ENCODE measurements around the gene CFAP47. TPM values are rescaled to one million over a fixed set of nuclear protein-coding genes. Genes with fewer than 3 reads are reported as not detected.
"Not testable (repeated sequence)": the region's sequence is repeated elsewhere in the genome, so short reads cannot be mapped to it uniquely, and the experiment has no call there.

Gene CFAP47
- total RNA-seq, 4 donors from 2014 or later, result under 0.01 to 9.3 (median 0.34) TPM

DNA sequence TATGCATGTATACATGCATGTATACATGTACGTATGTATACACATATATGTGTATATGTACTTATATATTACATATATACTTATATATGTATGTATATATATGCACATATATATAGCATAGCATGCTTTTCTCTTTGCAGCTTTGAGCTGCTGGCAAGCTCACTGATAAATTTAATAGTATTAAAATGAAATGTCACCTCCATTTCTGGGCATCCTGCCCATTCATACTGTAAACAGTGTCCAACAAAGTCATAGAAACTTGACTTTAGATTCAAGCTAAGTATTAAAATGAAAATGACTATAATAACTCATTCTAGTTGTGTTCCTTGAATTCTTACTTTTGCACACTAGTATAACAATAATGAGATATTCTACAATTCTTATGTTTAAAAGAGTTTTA, 163.7 kb downstream of the CFAP47 start:
- no peak overlapping the region for H3K4me3 ChIP-seq
- no peaks in the 10 kb centered on the region for H3K27me3 ChIP-seq
- H3K36me3 ChIP-seq, result no peaks in the 10 kb centered on the region
- no peaks in the 10 kb centered on the region for H3K4me1 ChIP-seq
- H3K9me3 ChIP-seq, result no peaks in the 10 kb centered on the region
- DNase-seq, result no peak
- TF ChIP-seq POLR2A (IDR thresholded peaks at IDR 0.05), result no peak
- TF ChIP-seq, protein P1, sequence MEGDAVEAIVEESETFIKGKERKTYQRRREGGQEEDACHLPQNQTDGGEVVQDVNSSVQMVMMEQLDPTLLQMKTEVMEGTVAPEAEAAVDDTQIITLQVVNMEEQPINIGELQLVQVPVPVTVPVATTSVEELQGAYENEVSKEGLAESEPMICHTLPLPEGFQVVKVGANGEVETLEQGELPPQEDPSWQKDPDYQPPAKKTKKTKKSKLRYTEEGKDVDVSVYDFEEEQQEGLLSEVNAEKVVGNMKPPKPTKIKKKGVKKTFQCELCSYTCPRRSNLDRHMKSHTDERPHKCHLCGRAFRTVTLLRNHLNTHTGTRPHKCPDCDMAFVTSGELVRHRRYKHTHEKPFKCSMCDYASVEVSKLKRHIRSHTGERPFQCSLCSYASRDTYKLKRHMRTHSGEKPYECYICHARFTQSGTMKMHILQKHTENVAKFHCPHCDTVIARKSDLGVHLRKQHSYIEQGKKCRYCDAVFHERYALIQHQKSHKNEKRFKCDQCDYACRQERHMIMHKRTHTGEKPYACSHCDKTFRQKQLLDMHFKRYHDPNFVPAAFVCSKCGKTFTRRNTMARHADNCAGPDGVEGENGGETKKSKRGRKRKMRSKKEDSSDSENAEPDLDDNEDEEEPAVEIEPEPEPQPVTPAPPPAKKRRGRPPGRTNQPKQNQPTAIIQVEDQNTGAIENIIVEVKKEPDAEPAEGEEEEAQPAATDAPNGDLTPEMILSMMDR (IDR thresholded peaks at IDR 0.05), result no peak
- H3K27ac ChIP-seq, result no peak overlapping the region
- intact Hi-C loops (cut with DNase I; ENCODE audit: low total_unique reads), result no loop called here

GRCh38 chrX:36087366-36087765, 167.8 kb downstream of the CFAP47 start:
- TF ChIP-seq, protein P1 (IDR thresholded peaks at IDR 0.05), result no peak
- TF ChIP-seq POLR2A (IDR thresholded peaks at IDR 0.05), result no peak
- intact Hi-C loops (cut with DNase I; ENCODE audit: low total_unique reads), result no loop called here

GRCh38 chrX:36088939-36089338, 169.4 kb downstream of the CFAP47 start:
- H3K27ac ChIP-seq; H3K27me3 ChIP-seq; DNase-seq; intact Hi-C loops (cut with DNase I; ENCODE audit: low total_unique reads); H3K4me1 ChIP-seq; H3K9me3 ChIP-seq; H3K4me3 ChIP-seq; H3K36me3 ChIP-seq: not testable (repeated sequence)

More at GRCh38 chrX:36087366-36087765, 167.8 kb downstream of the CFAP47 start:
- Histone ChIP-seq H3K27me3 (no peaks in the 10 kb centered on the region), H3K36me3 (no peaks in the 10 kb centered on the region), H3K4me1 (no peaks in the 10 kb centered on the region), H3K27ac (no peak overlapping the region), H3K4me3 (no peak overlapping the region), H3K9me3 (no peaks in the 10 kb centered on the region)
- no peak for DNase-seq

DNA sequence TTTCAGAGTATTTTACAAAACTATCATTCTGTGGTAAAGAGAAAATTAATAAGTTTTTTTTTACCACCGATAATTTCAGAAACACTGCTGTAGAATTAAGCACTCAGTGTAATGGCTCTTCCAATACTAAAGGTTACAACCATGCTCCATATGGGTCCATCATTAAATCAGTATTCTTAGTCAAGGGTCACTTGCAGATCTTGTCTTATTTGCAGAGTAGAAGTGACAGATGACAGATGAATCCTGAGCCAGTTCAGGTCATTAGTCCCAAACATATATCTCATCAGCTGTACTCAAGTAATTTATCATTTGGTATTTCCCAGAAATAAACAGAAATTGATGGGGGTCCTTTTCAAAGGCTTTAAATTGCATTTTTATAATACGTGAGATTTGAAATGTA, 182.9 kb downstream of the CFAP47 start:
- Histone ChIP-seq H3K4me1 (no peaks in the 10 kb centered on the region), H3K27me3 (no peaks in the 10 kb centered on the region), H3K4me3 (no peak overlapping the region), H3K36me3 (no peaks in the 10 kb centered on the region), H3K27ac (no peak overlapping the region), H3K9me3 (no peaks in the 10 kb centered on the region)
- intact Hi-C loops (cut with DNase I; ENCODE audit: low total_unique reads), result no loop called here
- no peak for DNase-seq
- TF ChIP-seq, protein P1 (IDR thresholded peaks at IDR 0.05), result no peak
- TF ChIP-seq POLR2A (IDR thresholded peaks at IDR 0.05), result no peak

- H3K9me3 ChIP-seq, result no peaks in the 10 kb centered on the region
- TF ChIP-seq, protein P1 (IDR thresholded peaks at IDR 0.05), result no peak
- no peak for TF ChIP-seq POLR2A (IDR thresholded peaks at IDR 0.05)
- H3K36me3 ChIP-seq, result no peaks in the 10 kb centered on the region
- H3K27ac ChIP-seq, result no peak overlapping the region
- no peaks in the 10 kb centered on the region for H3K4me1 ChIP-seq
- DNase-seq, result no peak
- intact Hi-C loops (cut with DNase I; ENCODE audit: low total_unique reads), result no loop called here
- no peak overlapping the region for H3K4me3 ChIP-seq
- H3K27me3 ChIP-seq, result no peaks in the 10 kb centered on the region
These were observed 196.7 kb downstream of the CFAP47 start for GRCh38 chrX:36116222-36116621.

DNA sequence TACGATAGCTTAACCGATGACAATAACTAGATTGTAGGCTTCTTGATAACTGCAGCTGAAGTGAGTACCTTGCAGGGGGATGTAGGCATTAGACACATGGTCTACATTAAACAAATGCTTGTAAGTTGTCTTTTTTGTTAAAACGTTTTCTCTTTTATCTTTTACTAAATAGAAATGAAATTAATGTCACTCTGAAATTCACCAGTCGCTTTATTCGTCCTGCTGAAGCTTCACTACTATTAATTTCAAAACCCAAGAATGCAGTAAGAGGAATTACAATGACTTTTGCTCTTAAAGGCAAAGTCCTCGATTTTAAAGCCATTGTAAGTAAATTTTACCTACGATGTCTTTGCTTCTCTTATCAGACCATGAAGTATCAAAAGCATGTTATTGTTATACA, 239.7 kb downstream of the CFAP47 start:
- no peaks in the 10 kb centered on the region for H3K4me1 ChIP-seq
- DNase-seq, result no peak
- intact Hi-C loops (cut with DNase I; ENCODE audit: low total_unique reads), result no loop called here
- no peak overlapping the region for H3K27ac ChIP-seq
- TF ChIP-seq, protein P1 (IDR thresholded peaks at IDR 0.05), result no peak
- no peak for TF ChIP-seq POLR2A (IDR thresholded peaks at IDR 0.05)
- no peaks in the 10 kb centered on the region for H3K27me3 ChIP-seq
- no peaks in the 10 kb centered on the region for H3K9me3 ChIP-seq
- H3K4me3 ChIP-seq, result no peak overlapping the region
- no peaks in the 10 kb centered on the region for H3K36me3 ChIP-seq
